Measurements from ENCODE around the gene TNF. TPM values are rescaled to one million over a fixed set of nuclear protein-coding genes. Genes with fewer than 3 reads are reported as not detected.

The TNF gene
- total and polyA plus RNA-seq, 2 donors (not counting 1 experiment from before 2014, with no cell fraction given): not detected

DNA sequence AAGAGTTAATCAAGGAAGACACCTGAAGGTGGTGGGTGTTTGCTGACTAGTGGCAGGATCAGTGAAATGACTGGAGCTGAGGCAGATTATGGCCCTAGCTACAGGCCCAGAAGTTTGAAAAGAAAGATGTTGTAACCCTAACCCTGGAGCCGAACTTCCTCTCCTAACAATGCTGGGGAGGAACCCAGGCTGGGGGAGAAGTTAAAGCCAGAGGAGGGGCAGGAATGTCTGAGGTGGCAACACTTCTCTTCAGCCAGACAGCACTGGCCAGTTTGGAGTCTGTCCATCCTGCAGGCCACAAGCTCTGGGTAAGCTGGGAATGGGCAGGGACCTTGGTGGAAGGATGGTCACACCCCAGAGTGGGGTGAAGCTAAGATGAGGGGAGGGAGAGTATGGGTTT lies 10.6 kb downstream of the TNF start, which contains the start of gene LST1:
Gene LST1, plus strand, starts transcription at position 270 of the 400 bp plus-strand sequence. CDS start 1,023 bp downstream, outside the sequence.
- H3K9ac ChIP-seq (ENCODE audit: insufficient read depth, low read length): no peak within 1 kb of the TSS
- no peak within 1 kb of the TSS for H3K4me3 ChIP-seq (replicated peaks in 1 of 4; ENCODE audit: control extremely low read depth in 1 of 4, insufficient read depth in 1 of 4, low read depth in 3 of 4, low read length in 4 of 4)
- no peaks in the 10 kb centered on the region for H3K36me3 ChIP-seq (ENCODE audit: control insufficient read depth, insufficient read depth, low read length)
- TF ChIP-seq EZH2 (IDR thresholded peaks at IDR 0.05; ENCODE audit: low read length, missing control alignments): no peak
- TF ChIP-seq, protein P1, sequence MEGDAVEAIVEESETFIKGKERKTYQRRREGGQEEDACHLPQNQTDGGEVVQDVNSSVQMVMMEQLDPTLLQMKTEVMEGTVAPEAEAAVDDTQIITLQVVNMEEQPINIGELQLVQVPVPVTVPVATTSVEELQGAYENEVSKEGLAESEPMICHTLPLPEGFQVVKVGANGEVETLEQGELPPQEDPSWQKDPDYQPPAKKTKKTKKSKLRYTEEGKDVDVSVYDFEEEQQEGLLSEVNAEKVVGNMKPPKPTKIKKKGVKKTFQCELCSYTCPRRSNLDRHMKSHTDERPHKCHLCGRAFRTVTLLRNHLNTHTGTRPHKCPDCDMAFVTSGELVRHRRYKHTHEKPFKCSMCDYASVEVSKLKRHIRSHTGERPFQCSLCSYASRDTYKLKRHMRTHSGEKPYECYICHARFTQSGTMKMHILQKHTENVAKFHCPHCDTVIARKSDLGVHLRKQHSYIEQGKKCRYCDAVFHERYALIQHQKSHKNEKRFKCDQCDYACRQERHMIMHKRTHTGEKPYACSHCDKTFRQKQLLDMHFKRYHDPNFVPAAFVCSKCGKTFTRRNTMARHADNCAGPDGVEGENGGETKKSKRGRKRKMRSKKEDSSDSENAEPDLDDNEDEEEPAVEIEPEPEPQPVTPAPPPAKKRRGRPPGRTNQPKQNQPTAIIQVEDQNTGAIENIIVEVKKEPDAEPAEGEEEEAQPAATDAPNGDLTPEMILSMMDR (conservative IDR thresholded peaks at IDR 0.05 in 1 of 2, IDR thresholded peaks at IDR 0.05 in 1 of 2; ENCODE audit: low read depth in 1 of 2, low read length in 2 of 2): no peak
- H3K9me3 ChIP-seq (ENCODE audit: control insufficient read depth, insufficient read depth, low read depth, low read length): no peaks in the 10 kb centered on the region
- H3K4me1 ChIP-seq (ENCODE audit: control insufficient read depth, extremely low read depth, insufficient read depth, low read length): no peaks in the 10 kb centered on the region
- H2AFZ ChIP-seq (ENCODE audit: low read length): no peak within 1 kb of the TSS
- H4K20me1 ChIP-seq (ENCODE audit: control insufficient read depth, extremely low read depth, insufficient read depth, low read length): no peaks in the 10 kb centered on the region
- no peak for DNase-seq (ENCODE audit: low read depth in 2 of 2)
- no peaks in the 10 kb centered on the region for H3K79me2 ChIP-seq (ENCODE audit: control insufficient read depth, insufficient read depth, low read length)
- no peak within 1 kb of the TSS for H3K27ac ChIP-seq (ENCODE audit: insufficient read depth, low read length)
- no peak within 1 kb of the TSS for H3K4me2 ChIP-seq (ENCODE audit: extremely low read depth, insufficient read depth, low read length)
- H3K27me3 ChIP-seq (ENCODE audit: control insufficient read depth, insufficient read depth, low read length): peaks cover 4% of the 10 kb centered on the region

- H4K20me1 ChIP-seq (ENCODE audit: control insufficient read depth, extremely low read depth, insufficient read depth, low read length): no peaks in the 10 kb centered on the region
- no peaks in the 10 kb centered on the region for H3K79me2 ChIP-seq (ENCODE audit: control insufficient read depth, insufficient read depth, low read length)
- no peak overlapping the region for H3K27ac ChIP-seq (ENCODE audit: insufficient read depth, low read length)
- peaks cover 4% of the 10 kb centered on the region for H3K27me3 ChIP-seq (ENCODE audit: control insufficient read depth, insufficient read depth, low read length)
- H2AFZ ChIP-seq (ENCODE audit: low read length): no peak overlapping the region
- no peak for TF ChIP-seq EZH2 (IDR thresholded peaks at IDR 0.05; ENCODE audit: low read length, missing control alignments)
- TF ChIP-seq, protein P1 (conservative IDR thresholded peaks at IDR 0.05 in 1 of 2, IDR thresholded peaks at IDR 0.05 in 1 of 2; ENCODE audit: low read depth in 1 of 2, low read length in 2 of 2): no peak
- H3K9ac ChIP-seq (ENCODE audit: insufficient read depth, low read length): no peak overlapping the region
- no peaks in the 10 kb centered on the region for H3K36me3 ChIP-seq (ENCODE audit: control insufficient read depth, insufficient read depth, low read length)
- DNase-seq (ENCODE audit: low read depth in 2 of 2): no peak
- no peak overlapping the region for H3K4me3 ChIP-seq (replicated peaks in 1 of 4; ENCODE audit: control extremely low read depth in 1 of 4, insufficient read depth in 1 of 4, low read depth in 3 of 4, low read length in 4 of 4)
- no peaks in the 10 kb centered on the region for H3K4me1 ChIP-seq (ENCODE audit: control insufficient read depth, extremely low read depth, insufficient read depth, low read length)
- no peak overlapping the region for H3K4me2 ChIP-seq (ENCODE audit: extremely low read depth, insufficient read depth, low read length)
- H3K9me3 ChIP-seq (ENCODE audit: control insufficient read depth, insufficient read depth, low read depth, low read length): no peaks in the 10 kb centered on the region
Observed at GRCh38 chr6:31586599-31587281, 11.4 kb downstream of the TNF start.

- no peaks in the 10 kb centered on the region for H3K36me3 ChIP-seq (ENCODE audit: control insufficient read depth, insufficient read depth, low read length)
- H3K9me3 ChIP-seq (ENCODE audit: control insufficient read depth, insufficient read depth, low read depth, low read length): no peaks in the 10 kb centered on the region
- DNase-seq (ENCODE audit: low read depth in 2 of 2): no peak
- H3K27me3 ChIP-seq (ENCODE audit: control insufficient read depth, insufficient read depth, low read length): peaks cover 4% of the 10 kb centered on the region
- H3K4me3 ChIP-seq (replicated peaks in 1 of 4; ENCODE audit: control extremely low read depth in 1 of 4, insufficient read depth in 1 of 4, low read depth in 3 of 4, low read length in 4 of 4): no peak overlapping the region
- no peaks in the 10 kb centered on the region for H4K20me1 ChIP-seq (ENCODE audit: control insufficient read depth, extremely low read depth, insufficient read depth, low read length)
- no peak for TF ChIP-seq EZH2 (IDR thresholded peaks at IDR 0.05; ENCODE audit: low read length, missing control alignments)
- H3K27ac ChIP-seq (ENCODE audit: insufficient read depth, low read length): no peak overlapping the region
- H2AFZ ChIP-seq (ENCODE audit: low read length): no peak overlapping the region
- H3K9ac ChIP-seq (ENCODE audit: insufficient read depth, low read length): no peak overlapping the region
- no peaks in the 10 kb centered on the region for H3K79me2 ChIP-seq (ENCODE audit: control insufficient read depth, insufficient read depth, low read length)
- no peaks in the 10 kb centered on the region for H3K4me1 ChIP-seq (ENCODE audit: control insufficient read depth, extremely low read depth, insufficient read depth, low read length)
- no peak overlapping the region for H3K4me2 ChIP-seq (ENCODE audit: extremely low read depth, insufficient read depth, low read length)
Observed at GRCh38 chr6:31587791-31588777, 12.7 kb downstream of the TNF start.

Data from fibroblast of lung (primary cell).